WERI-Rb-1 (cell line): ENCODE measurements around the gene FCRL5.
"Not testable (repeated sequence)": the region's sequence is repeated elsewhere in the genome, so short reads cannot be mapped to it uniquely, and the experiment has no call there.

Experiments used
- DNase-seq: peaks from one replicate; pipeline ENCODE4 v3.0.0-alpha.2; 2020
- H3K27ac ChIP-seq: fragments of 250-450 bp; sonication (Bioruptor Pico); 2 replicates; pipeline ENCODE4 v1.5.1; 2020; ENCODE audit warnings: mild to moderate bottlenecking, moderate library complexity
- H3K27me3 ChIP-seq: fragments of 250-450 bp; sonication (Bioruptor Pico); 2 replicates; pipeline ENCODE4 v1.5.1; 2021; ENCODE audit warnings: mild to moderate bottlenecking, low read depth, moderate library complexity; ENCODE audit not compliant: insufficient read depth, severe bottlenecking
- H3K36me3 ChIP-seq: fragments of 250-450 bp; sonication (Bioruptor Pico); 2 replicates; pipeline ENCODE4 v1.5.1; 2020; ENCODE audit warnings: mild to moderate bottlenecking, moderate library complexity
- H3K4me3 ChIP-seq: 2 replicates; pipeline ENCODE4 v1.5.1; 2011; ENCODE audit warnings: low read depth, mild to moderate bottlenecking, control low read depth, low read length
- H3K9me3 ChIP-seq: fragments of 250-450 bp; sonication (Bioruptor Pico); 2 replicates; pipeline ENCODE4 v1.5.1; 2021; ENCODE audit warnings: mild to moderate bottlenecking, moderate library complexity; ENCODE audit not compliant: severe bottlenecking
- CTCF ChIP-seq: IDR thresholded peaks from 2 replicates; pipeline ENCODE4 v1.5.1; 2011; ENCODE audit warnings: low read depth, mild to moderate bottlenecking, control low read depth, inconsistent platforms, low read length

FCRL5 gene

GRCh38 chr1:157574836-157575235 lies 22.5 kb upstream of the FCRL5 start:
- no peak overlapping the region for H3K4me3 ChIP-seq
- peaks cover 3% of the 10 kb centered on the region for H3K9me3 ChIP-seq
- peak; percentile 84 for DNase-seq
- TF ChIP-seq CTCF = no peak
- H3K27ac ChIP-seq = peak overlapping the region; percentile 81
- no peaks in the 10 kb centered on the region for H3K27me3 ChIP-seq
- no peaks in the 10 kb centered on the region for H3K36me3 ChIP-seq

GRCh38 chr1:157566484-157567300 lies 14.4 kb upstream of the FCRL5 start:
- TF ChIP-seq CTCF = no peak
- Histone ChIP-seq H3K4me3 (no peak overlapping the region), H3K27ac (no peak overlapping the region), H3K36me3 (no peaks in the 10 kb centered on the region), H3K9me3 (no peaks in the 10 kb centered on the region), H3K27me3 (no peaks in the 10 kb centered on the region)
- DNase-seq = no peak

GRCh38 chr1:157562515-157562914 lies 10.2 kb upstream of the FCRL5 start:
- Histone ChIP-seq H3K27ac (no peak overlapping the region), H3K4me3 (no peak overlapping the region), H3K36me3 (no peaks in the 10 kb centered on the region), H3K27me3 (no peaks in the 10 kb centered on the region), H3K9me3 (peaks cover 2% of the 10 kb centered on the region)
- no peak for TF ChIP-seq CTCF
- no peak for DNase-seq

- H3K36me3 ChIP-seq = no peaks in the 10 kb centered on the region
- H3K9me3 ChIP-seq = peaks cover 2% of the 10 kb centered on the region
- no peak for DNase-seq
- no peak overlapping the region for H3K4me3 ChIP-seq
- no peak for TF ChIP-seq CTCF
- H3K27ac ChIP-seq = no peak overlapping the region
- H3K27me3 ChIP-seq = no peaks in the 10 kb centered on the region
These were observed 5.8 kb upstream of the FCRL5 start for GRCh38 chr1:157558119-157558518.

GRCh38 chr1:157548081-157548480 lies 4.2 kb downstream of the FCRL5 start:
- H3K27me3 ChIP-seq, H3K36me3 ChIP-seq, DNase-seq: not testable (repeated sequence)

GRCh38 chr1:157542676-157543075 lies 9.6 kb downstream of the FCRL5 start:
- Histone ChIP-seq H3K4me3 (no peak overlapping the region), H3K27ac (no peak overlapping the region), H3K9me3 (peaks cover 4% of the 10 kb centered on the region), H3K27me3 (no peaks in the 10 kb centered on the region), H3K36me3 (no peaks in the 10 kb centered on the region)
- no peak for TF ChIP-seq CTCF
- DNase-seq = no peak

More at GRCh38 chr1:157548081-157548480, 4.2 kb downstream of the FCRL5 start:
- not testable (repeated sequence) for H3K9me3 ChIP-seq, H3K27ac ChIP-seq, H3K4me3 ChIP-seq
